ENCODE results near the gene ATM. TPM values are rescaled to one million over a fixed set of nuclear protein-coding genes. Genes with fewer than 3 reads are reported as not detected.
"Not testable (repeated sequence)": the region's sequence is repeated elsewhere in the genome, so short reads cannot be mapped to it uniquely, and the experiment has no call there.

ATM gene
- total RNA-seq, 1 donor from 2014 or later = 39.8 TPM

DNA sequence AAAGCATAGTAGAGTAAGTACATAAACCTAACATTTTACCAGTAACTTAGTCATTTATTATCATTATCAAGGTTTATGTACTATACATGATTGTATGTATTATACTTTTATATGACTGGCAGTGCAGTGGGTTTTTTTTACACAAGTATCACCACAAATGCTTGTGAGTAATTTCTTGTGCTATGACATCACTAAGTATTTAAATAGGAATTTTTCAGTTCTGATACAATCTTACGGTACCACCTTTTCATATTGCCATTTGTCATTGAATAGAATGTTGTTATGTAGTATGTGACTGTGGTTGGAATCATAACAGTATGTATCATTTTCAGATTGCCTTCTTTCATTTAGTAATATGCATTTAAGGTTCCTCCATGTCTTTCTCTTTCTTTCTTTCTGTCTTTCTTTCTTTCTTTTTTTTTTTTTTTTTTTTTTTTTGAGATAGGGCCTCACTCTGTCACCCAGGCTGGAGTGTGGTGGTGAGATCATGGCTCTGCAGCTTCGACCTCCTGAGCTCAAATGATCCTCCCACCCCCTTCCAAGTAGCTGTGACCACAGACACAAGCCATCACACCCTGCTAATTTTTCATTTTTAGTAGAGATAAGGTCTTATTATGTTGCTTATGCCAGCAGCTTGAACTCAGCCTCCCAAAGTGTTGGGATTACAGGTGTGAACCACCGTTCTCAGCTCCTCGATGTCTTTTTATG, 18.6 kb downstream of the ATM start:
- DNase-seq (ENCODE audit: low read depth) (no peak), FAIRE-seq (no peak)
- Histone ChIP-seq H3K4me3 (ENCODE audit: low read depth, low read length) (no peak overlapping the region), H3K36me3 (ENCODE audit: control insufficient read depth, insufficient read depth, low read length) (no peaks in the 10 kb centered on the region), H3K27me3 (ENCODE audit: control insufficient read depth, insufficient read depth, low read length) (no peaks in the 10 kb centered on the region)
- TF ChIP-seq, protein P1, sequence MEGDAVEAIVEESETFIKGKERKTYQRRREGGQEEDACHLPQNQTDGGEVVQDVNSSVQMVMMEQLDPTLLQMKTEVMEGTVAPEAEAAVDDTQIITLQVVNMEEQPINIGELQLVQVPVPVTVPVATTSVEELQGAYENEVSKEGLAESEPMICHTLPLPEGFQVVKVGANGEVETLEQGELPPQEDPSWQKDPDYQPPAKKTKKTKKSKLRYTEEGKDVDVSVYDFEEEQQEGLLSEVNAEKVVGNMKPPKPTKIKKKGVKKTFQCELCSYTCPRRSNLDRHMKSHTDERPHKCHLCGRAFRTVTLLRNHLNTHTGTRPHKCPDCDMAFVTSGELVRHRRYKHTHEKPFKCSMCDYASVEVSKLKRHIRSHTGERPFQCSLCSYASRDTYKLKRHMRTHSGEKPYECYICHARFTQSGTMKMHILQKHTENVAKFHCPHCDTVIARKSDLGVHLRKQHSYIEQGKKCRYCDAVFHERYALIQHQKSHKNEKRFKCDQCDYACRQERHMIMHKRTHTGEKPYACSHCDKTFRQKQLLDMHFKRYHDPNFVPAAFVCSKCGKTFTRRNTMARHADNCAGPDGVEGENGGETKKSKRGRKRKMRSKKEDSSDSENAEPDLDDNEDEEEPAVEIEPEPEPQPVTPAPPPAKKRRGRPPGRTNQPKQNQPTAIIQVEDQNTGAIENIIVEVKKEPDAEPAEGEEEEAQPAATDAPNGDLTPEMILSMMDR (IDR thresholded peaks at IDR 0.05; ENCODE audit: insufficient read depth, low read length, severe bottlenecking) = no peak

DNA sequence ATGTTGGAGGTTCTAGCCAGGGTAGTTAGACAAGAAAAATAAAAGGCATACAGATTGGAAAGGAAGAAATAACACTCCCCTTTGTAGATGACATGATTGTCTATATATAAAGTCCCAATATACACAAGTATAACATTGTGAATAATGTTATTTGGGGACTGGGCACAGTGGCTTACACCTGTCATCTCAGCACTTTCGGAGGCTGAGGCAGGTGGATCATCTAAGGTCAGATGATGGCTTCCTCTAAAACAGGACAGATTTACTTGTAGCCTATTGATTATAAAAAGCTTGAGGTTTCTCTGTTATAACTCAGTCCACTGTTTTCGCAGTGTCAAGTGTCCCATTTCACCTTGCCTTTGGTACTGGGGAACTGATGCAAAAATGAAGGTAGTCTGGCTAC, 19.6 kb downstream of the ATM start:
- H3K36me3 ChIP-seq (ENCODE audit: control insufficient read depth, insufficient read depth, low read length) = no peaks in the 10 kb centered on the region
- FAIRE-seq (no peak), DNase-seq (ENCODE audit: low read depth) (no peak)
- TF ChIP-seq, protein P1 (IDR thresholded peaks at IDR 0.05; ENCODE audit: insufficient read depth, low read length, severe bottlenecking) = no peak
- H3K4me3 ChIP-seq (ENCODE audit: low read depth, low read length) = no peak overlapping the region
- no peaks in the 10 kb centered on the region for H3K27me3 ChIP-seq (ENCODE audit: control insufficient read depth, insufficient read depth, low read length)

DNA sequence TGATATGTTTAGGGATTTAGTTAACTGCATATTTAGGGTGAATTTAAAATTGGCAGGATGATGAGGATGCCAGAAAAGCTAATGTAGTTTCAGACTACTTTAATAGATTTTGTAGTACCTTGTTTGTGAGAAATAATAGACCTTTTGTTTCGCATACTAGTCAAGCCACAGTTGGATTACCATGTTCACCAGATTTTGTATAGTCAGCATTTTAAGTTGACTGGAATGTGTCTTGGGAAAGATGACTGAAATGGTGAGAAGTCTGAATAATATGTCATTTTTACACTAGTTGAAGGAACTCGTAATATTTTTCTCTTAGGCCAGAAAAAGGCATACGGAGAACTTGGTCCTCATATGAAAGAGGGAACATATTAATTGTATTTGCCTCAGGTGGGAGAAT, 23.4 kb downstream of the ATM start:
- TF ChIP-seq, protein P1 (IDR thresholded peaks at IDR 0.05; ENCODE audit: insufficient read depth, low read length, severe bottlenecking) = no peak
- Histone ChIP-seq H3K4me3 (ENCODE audit: low read depth, low read length) (no peak overlapping the region), H3K27me3 (ENCODE audit: control insufficient read depth, insufficient read depth, low read length) (no peaks in the 10 kb centered on the region), H3K36me3 (ENCODE audit: control insufficient read depth, insufficient read depth, low read length) (no peaks in the 10 kb centered on the region)
- FAIRE-seq (no peak), DNase-seq (ENCODE audit: low read depth) (no peak)

DNA sequence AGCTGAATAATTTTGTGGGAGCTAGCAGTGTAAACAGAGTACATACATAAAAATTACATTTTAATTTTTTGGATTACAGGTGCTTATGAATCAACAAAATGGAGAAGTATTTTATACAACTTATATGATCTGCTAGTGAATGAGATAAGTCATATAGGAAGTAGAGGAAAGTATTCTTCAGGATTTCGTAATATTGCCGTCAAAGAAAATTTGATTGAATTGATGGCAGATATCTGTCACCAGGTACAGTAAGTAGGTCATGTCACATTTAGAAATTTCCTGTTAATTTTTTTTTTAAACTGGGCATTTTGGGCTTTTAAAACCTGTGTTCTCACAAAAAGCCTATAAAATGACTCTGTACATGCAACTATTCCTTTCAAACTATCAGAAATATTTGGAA, 24.0 kb downstream of the ATM start:
- DNase-seq (ENCODE audit: low read depth) (no peak), FAIRE-seq (no peak)
- H3K36me3 ChIP-seq (ENCODE audit: control insufficient read depth, insufficient read depth, low read length) = no peaks in the 10 kb centered on the region
- H3K27me3 ChIP-seq (ENCODE audit: control insufficient read depth, insufficient read depth, low read length) = no peaks in the 10 kb centered on the region
- no peak overlapping the region for H3K4me3 ChIP-seq (ENCODE audit: low read depth, low read length)
- TF ChIP-seq, protein P1 (IDR thresholded peaks at IDR 0.05; ENCODE audit: insufficient read depth, low read length, severe bottlenecking) = no peak

DNA sequence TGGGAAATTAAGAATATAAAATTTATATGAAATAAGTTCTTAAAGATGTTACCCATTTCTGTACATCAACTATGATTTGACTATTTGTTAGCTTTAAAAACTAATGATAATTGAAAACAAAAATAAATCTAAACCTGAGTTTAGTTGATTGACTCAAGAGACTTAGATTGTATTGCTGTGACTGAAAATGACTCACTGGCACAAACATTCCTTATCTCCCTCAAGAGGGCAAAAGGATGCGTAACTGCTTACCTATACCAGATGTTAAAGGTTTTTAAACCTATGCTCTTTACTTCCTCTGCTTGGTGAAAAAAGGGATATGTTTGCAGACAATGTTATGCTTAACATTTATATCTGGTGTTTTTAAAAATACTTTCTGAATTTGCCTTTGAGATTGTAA, 30.3 kb downstream of the ATM start:
- H3K4me3 ChIP-seq (ENCODE audit: low read depth, low read length) = no peak overlapping the region
- FAIRE-seq = no peak
- peak; percentile 77 for DNase-seq (ENCODE audit: low read depth)
- peaks cover 3% of the 10 kb centered on the region for H3K36me3 ChIP-seq (ENCODE audit: control insufficient read depth, insufficient read depth, low read length)
- no peaks in the 10 kb centered on the region for H3K27me3 ChIP-seq (ENCODE audit: control insufficient read depth, insufficient read depth, low read length)
- TF ChIP-seq, protein P1 (IDR thresholded peaks at IDR 0.05; ENCODE audit: insufficient read depth, low read length, severe bottlenecking) = no peak

DNA sequence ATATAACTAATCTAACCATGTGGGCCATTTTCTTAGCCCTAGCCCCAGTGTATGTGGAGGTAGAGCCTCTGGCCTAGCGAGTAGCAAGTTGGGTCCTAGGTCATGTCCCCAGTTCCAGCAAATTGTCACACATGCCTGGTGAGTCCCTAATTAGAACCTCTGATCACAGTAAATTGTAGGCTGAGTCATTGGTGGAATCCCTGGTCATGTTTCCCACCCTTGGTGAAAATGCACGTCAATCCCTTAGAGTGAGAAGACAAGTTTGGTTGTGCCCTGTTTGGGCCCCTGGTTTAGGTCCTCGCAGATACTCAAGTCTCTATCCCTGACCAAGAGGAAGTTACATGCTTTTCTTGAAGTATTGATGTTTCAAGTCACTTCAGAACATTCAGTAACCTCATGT, 46.7 kb downstream of the ATM start:
- no peak for FAIRE-seq
- H3K27me3 ChIP-seq (ENCODE audit: control insufficient read depth, insufficient read depth, low read length) = no peaks in the 10 kb centered on the region
- TF ChIP-seq, protein P1 (IDR thresholded peaks at IDR 0.05; ENCODE audit: insufficient read depth, low read length, severe bottlenecking) = no peak
- DNase-seq (ENCODE audit: low read depth) = no peak
- no peak overlapping the region for H3K4me3 ChIP-seq (ENCODE audit: low read depth, low read length)
- peaks cover 1% of the 10 kb centered on the region for H3K36me3 ChIP-seq (ENCODE audit: control insufficient read depth, insufficient read depth, low read length)

DNA sequence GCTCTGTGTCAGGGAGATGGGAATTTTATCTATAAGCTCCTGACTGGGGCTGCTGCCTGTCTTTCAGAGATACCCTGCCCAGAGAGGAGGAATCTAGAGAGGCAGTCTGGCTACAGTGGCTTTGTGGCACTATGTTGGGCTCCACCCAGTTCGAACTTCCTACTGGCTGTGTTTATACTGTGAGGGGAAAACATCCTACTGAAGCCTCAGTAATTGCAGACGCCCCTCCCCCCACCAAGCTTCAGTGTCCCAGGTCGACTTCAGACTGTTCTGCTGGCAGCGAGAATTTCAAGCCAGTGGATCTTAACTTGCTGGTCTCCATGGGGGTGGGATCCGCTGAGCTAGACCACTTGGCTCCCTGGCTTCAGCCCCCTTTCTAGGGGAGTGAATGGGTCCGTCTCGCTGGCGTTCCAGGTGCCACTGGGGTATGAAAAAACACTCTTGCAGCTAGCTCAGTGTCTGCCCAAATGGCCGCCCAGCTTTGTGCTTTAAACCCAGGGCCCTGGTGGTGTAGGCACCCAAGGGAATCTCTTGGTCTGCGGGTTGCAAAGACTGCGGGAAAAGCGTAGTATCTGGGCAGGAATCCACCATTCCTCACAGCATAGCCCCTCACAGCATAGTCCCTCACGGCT, 54.2 kb downstream of the ATM start:
- DNase-seq (ENCODE audit: low read depth); H3K4me3 ChIP-seq (ENCODE audit: low read depth, low read length); FAIRE-seq; H3K36me3 ChIP-seq (ENCODE audit: control insufficient read depth, insufficient read depth, low read length); H3K27me3 ChIP-seq (ENCODE audit: control insufficient read depth, insufficient read depth, low read length): not testable (repeated sequence)
